Measurements from ENCODE around the gene B3GALT5.

The B3GALT5 gene

GRCh38 chr21:39610703-39611102 is 2.0 kb upstream of the B3GALT5 start:
- no peak for DNase-seq

DNA sequence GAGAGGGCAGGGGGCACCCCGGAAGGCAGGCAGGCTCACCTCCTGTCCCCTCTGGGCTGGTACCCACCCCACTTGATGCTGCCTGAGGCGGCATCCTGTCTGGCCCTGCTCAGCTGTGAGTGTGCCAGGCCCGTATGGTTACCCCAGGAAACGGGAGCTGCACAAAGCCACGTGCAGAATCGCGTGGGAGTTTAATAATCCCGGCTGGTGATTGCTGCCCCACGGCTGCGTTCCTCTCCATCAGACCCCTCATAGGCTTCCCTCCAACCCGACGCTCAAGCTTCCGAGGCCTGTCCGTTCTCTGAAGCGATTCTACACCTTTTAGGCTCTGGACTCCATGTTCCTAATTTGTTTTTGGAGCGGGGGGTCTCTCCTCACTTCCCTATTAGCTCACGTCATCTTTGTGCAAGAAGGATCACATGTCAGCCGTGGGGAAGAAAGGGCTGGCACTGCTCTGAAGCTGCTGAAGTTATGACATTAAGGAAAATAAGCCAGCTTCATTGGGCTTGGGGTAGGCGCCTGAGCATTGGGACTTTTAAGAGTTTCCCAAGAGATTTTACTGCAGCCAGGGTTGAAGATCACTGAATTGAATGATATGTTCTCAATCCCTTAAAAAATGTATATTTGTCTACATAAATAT is 1.1 kb upstream of the B3GALT5 start:
- DNase-seq = no peak

- no peak for DNase-seq
Measured at GRCh38 chr21:39613041-39613934, 548 bp downstream of the B3GALT5 start.

DNA sequence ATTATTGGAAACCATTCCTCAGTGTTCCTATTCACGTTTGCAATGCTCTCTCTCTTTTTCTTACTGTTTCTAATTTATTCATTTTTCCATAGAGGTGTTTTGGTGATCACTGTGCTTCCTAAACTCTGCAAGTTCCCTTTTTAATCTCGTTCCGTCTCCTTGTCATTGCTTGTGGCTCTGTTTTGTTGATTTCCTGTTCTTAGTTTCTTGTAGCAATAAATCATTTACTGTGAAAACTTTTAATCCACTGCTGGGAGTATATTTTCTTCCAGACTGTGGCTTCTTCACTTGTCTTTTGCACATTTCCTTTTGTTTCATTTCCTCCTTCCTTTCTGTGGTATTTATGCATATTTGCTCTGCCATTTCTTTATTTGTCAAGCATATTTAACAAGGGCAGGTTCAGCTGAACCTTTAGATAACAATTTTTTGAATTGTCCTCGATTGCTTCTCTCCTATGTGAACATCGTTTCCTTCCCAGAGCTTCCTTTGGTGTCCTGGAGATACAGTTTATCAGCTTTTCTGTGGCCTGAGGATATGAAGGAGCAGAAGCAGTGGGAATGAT is 3.6 kb downstream of the B3GALT5 start:
- no peak for DNase-seq

DNA sequence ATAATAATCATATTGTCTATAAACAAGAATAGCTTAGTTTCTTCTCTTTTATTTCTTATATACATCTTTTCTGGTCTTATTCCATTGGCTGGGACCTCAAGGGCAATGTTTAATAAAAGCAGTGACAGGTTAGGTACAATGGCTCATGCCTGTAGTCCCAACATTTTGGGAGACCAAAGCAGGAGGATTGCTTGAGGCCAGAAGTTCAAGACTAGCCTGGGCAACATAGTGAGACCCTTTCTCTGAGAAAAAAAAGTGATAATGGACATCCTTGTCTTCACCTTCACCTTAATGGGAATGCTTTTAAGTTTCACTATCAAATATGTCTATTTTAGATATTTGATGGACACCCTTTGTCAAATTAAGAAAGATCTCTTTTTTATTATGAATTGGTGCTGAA is 8.1 kb downstream of the B3GALT5 start:
- no peak for DNase-seq

GRCh38 chr21:39625211-39625895 is 12.6 kb downstream of the B3GALT5 start:
- DNase-seq = no peak

- no peak for DNase-seq
Measured at GRCh38 chr21:39628385-39628784, 15.6 kb downstream of the B3GALT5 start.

- no peak for DNase-seq
Measured at GRCh38 chr21:39630191-39630591, 17.5 kb downstream of the B3GALT5 start.

DNA sequence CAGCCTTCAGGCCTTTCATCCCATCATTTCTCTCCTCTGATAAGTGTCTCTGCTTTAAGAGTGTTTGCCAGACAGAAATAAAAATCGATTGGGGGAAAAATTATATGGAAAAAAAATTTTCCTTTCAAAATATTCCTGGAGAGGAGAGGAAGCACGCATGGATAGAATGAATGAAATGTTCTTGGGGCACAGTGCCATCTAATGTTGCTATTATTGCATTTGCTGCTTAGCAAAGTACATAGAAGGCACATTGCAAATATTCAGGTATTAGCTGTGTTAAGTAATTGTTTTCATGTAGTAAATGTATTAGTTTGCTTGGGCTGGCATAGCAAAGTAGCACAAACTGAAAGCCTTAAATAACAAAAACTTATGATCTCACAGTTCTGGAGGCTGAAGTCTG is 18.1 kb downstream of the B3GALT5 start:
- no peak for DNase-seq

GRCh38 chr21:39631842-39632562 is 19.3 kb downstream of the B3GALT5 start:
- no peak for DNase-seq

DNA sequence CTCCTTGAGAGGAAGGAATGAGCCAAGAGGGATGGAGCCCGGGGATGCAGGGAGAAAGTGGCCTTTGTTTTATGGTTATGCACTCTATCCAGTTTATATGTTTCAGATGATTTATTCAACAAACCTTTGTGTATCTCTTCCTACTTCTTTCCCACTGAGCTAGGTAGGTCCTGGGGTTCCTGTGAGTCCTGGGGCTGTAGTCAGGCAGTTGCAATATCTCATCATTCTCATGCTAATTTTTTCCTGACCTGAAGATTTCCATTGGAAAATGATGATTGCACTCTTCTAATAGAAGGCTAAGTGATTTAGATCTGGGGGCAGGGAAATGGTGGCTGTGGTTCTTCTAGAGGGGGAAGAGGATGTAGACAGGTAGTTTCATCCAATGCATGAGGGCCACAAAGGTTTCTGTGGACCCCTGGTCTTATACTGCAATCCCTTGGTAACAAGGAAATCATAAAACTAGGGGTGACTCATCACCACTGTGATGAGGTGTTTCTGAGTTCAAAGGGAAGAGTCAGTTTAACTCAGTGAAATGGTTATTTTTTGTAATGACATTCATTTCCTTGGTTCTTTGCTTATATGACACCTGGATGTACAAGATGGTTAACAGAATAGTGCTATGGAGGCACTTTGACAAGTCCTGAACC is 20.2 kb downstream of the B3GALT5 start:
- no peak for DNase-seq

GRCh38 chr21:39633770-39634181 is 21.0 kb downstream of the B3GALT5 start:
- DNase-seq = no peak

DNA sequence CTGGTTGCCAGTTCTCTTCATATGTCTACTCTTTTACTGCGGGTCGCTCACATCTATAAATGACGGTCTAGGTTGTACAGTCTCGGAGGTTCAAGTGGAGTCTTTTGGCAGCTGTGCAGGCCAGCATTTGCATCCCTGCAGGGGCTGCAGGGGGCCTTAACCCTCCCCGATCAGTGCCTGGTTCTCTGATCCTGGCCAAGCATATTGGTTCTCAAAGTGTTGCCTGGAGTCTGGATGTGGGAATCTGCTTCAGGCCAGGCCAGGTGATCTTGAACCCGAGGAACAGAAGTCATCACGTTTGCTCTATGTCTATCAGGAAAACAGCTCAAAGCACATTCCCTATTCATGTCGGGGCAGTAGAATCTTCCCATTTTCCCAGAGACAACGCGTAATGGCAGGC is 21.8 kb downstream of the B3GALT5 start:
- DNase-seq = no peak

- no peak for DNase-seq
Measured at GRCh38 chr21:39637197-39637970, 24.6 kb downstream of the B3GALT5 start.

DNA sequence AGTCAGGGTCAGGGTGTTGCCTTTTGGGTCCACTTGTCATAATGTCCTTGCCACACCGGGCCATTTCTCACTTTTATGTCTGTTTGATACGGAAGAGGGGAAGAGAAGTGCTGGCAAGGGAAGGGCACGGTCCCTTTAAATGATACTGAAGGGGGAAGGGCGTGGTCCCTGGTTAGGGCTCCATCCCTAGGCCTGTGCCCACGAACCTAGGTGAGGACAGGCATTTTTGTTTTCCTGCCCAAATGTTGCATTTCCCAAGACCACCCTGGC is 25.2 kb downstream of the B3GALT5 start:
- DNase-seq = no peak

DNA sequence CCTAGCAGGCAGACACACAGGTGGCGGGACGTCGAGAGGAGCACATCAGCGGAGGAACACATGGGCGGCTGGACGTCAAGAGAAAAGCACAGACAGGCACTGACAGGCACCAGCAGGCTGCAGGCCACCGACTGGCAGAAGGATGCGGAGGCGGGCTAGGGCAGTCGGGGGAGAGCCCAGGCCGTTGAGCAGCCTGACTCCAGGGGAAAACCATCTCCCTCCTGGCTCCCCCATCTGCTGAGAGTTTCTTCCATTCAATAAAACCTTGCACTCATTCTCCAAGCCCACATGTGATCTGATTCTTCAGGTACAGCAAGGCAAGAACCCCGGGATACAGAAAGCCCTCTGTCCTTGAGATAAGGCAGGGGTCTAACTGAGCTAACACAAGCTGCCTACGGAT is 25.5 kb downstream of the B3GALT5 start:
- no peak for DNase-seq

DNA sequence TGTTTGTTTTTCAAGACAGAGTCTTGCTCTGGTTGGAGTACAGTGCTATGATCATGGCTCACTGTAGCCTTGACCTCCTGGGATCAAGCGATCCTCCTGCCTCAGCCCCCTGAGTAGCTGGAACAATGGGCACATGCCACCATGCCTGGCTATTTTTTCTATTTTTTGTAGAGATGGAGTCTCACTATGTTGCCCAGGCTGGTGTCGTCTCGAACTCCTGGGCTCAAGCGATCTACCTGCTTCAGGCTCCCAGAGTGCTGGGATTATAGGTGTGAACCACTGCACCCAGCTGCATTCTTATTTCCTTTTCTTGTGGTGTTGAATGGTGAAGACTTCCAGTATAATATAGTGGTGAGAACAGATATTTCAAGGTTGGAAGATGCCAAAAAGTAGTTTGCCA is 28.0 kb downstream of the B3GALT5 start:
- DNase-seq = no peak

DNA sequence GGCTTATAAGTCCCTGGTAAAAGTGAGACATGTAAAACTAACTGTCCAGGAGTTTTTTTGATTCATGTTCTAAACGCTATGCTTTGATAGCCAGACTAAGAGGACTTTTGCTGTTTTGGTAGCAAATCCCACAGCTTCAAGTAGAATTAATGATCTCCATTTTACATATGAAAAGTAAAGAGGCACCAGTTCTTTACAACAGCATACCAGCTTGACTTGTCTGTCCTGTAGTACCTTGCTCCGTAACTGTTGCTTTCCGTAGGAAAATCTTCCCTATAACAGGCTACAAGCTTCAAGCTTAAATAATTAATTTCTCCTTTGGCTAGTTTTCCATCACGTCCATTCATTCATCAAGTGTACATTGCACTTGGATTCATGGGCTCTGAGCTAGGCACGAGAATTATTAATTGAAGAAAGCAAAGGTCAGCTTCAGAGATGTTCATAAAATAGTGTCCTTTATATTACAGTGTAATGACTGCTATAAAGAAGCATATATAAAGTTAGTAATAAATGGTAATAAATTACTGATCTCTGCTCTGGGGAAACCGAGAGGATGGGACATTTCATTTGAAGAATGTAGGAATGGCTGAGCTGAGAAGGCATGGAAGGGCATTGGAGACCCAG is 29.2 kb downstream of the B3GALT5 start:
- DNase-seq = no peak

DNA sequence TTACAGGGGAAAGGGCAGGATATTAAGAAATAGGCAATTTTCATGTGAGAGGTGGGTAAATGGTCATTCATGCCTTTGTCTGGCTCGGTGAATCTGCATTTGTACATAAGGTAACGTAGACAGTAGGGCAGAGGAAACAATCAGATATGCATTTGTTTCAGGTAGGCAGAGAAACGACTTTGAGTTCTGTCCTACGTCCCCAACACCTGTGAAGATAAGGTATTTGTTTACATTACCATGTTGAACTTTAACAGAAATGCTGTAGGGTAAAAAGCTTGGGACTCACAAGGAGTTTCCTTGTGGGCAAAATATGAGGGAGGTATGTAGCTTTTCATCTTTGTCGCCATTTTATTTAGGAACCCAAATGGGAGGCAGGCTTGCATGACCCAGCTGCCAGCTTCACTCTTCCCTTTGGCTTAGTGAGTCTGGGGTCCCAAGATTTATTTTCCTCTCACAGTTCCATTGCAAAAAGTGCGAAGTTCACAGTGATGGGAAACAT is 31.4 kb downstream of the B3GALT5 start:
- no peak for DNase-seq

DNA sequence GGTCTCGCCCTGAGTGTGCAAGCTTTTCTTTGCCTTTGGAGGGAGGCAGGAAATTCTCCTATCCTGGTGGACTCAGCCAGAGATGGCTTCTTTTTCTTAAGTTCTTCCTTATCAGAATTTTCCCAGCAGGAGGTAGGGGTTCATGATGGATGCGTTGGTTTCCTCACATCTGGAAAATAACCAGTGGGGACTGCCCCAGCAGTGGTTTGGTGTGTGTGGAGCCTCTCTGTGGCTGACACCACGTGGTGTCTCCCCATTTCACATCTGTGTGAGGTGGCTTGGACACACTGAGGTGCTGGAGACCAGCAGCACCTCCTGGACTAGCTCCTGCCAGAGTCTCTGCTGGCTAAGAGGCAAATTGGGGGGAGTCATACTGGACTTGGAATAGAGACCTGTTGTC is 32.6 kb downstream of the B3GALT5 start:
- no peak for DNase-seq

GRCh38 chr21:39647476-39647875 is 34.7 kb downstream of the B3GALT5 start:
- DNase-seq = no peak

Measured in RPMI8226 (cell line).